Mammary epithelial cell (primary cell): ENCODE measurements around the gene EPHB6.

Source experiments
- CTCF ChIP-seq, 2 donors: IDR thresholded peaks in 1 of 2; conservative IDR thresholded peaks in 1 of 2; 2 replicates each; pipeline ENCODE4 v1.5.1; 2011 to 2012; ENCODE audit warnings: inconsistent platforms in 2 of 2, low read length in 2 of 2, mild to moderate bottlenecking in 2 of 2, control low read depth in 1 of 2, low read depth in 1 of 2; ENCODE audit not compliant: insufficient read depth in 1 of 2; ENCODE audit errors: extremely low read depth in 1 of 2
- EZH2 ChIP-seq: IDR thresholded peaks from 2 replicates; pipeline ENCODE4 v1.6.1; 2012; ENCODE audit warnings: low read length, inconsistent platforms, borderline replicate concordance

- TF ChIP-seq EZH2 (no peak), CTCF (conservative IDR thresholded peaks at IDR 0.05 in 1 of 2, IDR thresholded peaks at IDR 0.05 in 1 of 2; ENCODE audit: extremely low read depth in 1 of 2, insufficient read depth in 1 of 2, low read depth in 1 of 2, low read length in 2 of 2) (no peak)
Measured at GRCh38 chr7:142906643-142907042, 51.8 kb downstream of the EPHB6 start.
